Activated CD4-positive, CD25-positive, alpha-beta regulatory T cell treated with anti-CD3 and anti-CD28 coated beads, Interleukin-2, amount 50 U/mL, for 16 hours (primary cell): ENCODE data around the gene KCNH1.

Source experiments
- DNase-seq: peaks from one replicate; pipeline ENCODE4 v3.0.0-alpha.2; 2020; ENCODE audit warnings: low read depth, low spot score

The KCNH1 gene

GRCh38 chr1:210723646-210724045, 410.3 kb downstream of the KCNH1 start:
- DNase-seq: no peak

DNA sequence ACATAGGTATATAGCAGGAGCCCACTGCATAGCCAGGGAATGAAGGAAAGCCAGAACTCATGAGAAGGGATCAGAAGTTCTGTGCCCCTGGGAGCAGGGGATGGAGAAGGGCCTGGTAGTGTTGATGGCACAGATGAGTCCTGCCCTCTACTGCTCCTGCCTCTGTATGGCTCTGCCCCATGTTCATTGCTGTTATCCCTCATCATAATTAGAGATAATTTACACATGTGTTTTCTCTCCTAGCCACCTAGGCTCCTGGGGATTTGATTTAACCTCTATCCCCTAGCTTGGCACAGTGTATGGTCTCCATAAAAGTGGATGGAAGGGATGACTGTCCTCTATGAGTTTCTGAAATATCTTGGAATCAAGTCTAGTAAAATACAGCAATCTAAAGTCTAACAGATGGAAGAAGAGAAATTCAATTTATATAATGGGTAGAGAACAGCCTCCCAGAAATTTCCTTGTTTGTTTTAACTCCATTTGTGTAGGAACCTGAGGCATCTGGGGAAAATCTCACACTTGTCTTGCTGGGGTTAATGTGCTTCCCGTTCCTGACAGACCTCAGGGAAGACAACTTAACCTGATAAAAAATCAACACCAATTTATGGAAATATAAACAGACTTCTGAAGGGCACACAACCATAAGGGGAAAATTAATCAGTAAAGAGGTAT, 411.4 kb downstream of the KCNH1 start:
- no peak for DNase-seq

- DNase-seq: no peak
Measured at GRCh38 chr1:210715072-210715471, 418.9 kb downstream of the KCNH1 start.

DNA sequence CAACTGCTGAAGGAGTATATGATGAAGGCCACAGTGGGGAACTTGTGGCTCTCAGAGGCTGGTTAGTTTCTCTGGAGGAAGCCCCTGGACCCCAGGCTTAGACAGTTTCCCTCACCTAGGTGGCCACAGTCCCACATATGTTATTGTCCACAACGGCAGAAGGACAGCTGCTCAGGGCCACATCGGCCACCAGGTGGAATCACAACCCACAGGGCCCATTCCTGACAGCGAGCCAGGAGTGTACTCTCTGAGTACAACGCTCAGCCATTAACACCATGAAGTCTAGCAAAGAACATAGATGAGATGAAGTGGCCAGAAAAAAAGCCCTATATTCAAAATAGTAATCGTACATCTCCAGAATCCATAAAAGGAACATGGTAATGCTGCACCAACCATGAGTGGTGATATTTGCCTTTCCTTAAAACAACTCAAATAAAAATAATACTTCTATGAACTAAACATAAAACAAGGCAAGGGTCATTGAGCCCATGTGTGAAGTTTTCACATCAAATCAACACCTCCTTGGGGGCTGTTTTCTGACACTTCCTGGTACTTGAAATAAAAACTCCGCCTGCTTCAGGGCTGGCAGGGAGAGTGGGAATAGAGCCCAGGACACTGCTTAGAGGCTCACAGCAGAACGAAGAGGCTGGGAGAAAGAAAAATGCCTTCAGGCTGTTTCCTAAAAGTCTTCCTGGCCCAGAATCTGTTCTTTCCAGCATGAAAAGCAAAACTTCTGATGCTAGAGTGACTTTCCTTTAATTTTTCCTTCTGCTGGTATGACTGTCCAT, 421.9 kb downstream of the KCNH1 start:
- no peak for DNase-seq

DNA sequence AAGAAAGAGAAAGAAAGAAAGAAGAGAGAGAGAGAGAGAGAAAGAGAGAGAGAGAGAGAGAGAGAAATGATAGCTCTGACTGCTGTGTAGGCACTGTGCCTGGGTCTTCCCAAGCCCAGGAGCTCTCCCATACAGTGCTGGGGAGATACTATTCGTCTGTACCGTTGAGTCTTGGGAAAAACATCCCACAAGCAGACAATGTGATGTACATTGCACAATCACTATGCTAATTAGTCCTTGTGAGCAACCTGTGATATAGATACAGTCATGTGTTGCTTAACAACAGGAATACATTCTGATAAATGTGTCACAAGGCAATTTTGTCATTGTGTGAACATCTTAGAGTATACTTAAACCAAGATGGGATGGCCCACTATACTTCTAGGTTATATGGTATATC, 424.2 kb downstream of the KCNH1 start:
- no peak for DNase-seq

GRCh38 chr1:210707300-210708240, 426.4 kb downstream of the KCNH1 start:
- DNase-seq: no peak

- no peak for DNase-seq
Measured at GRCh38 chr1:210706246-210706645, 427.7 kb downstream of the KCNH1 start.

GRCh38 chr1:210705086-210705485, 428.9 kb downstream of the KCNH1 start:
- DNase-seq: no peak

GRCh38 chr1:210703593-210703992, 430.4 kb downstream of the KCNH1 start:
- no peak for DNase-seq

DNA sequence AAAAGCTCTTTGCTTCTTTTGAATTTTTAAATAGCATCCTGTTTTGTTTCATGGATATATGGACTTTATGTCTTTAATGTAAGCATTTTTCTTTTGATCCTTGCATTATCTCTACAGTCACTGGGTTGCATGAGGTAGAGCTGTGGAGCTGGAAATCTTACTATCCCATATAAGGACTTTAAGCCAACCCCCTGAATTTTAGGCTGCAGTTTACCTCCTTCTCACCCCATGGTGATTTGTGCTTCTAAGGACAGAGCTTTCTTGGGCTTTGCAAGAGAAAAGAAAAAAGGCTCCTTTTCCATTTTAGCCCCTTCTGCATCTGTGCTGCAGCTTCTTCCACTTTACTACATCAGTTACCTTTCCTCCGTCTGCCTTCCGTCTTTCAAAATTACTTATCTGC, 431.4 kb downstream of the KCNH1 start:
- DNase-seq: no peak

GRCh38 chr1:210700511-210700910, 433.4 kb downstream of the KCNH1 start:
- no peak for DNase-seq

- DNase-seq: no peak
Measured at GRCh38 chr1:210700083-210700482, 433.9 kb downstream of the KCNH1 start.

GRCh38 chr1:210698661-210699060, 435.3 kb downstream of the KCNH1 start:
- DNase-seq: no peak

GRCh38 chr1:210697185-210697584, 436.8 kb downstream of the KCNH1 start:
- DNase-seq: no peak

DNA sequence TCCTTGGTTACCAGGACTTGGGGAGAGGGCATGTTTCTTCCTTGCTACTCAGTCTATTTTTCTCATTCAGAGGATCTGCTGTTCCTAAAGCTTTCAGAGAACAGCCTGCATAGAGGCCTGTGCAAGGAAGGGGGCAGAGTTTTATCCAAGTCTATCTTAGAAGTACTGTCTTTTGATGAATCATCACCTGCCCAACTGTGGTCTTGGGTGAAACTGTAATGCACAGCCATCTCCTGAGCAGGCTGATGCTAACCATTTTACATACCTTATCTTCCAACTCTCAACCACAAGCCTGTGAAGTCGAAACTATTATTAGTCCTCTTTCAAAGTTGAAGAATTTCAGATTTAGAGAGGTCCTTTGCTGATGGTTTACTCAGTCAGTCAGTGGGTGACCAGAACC, 437.2 kb downstream of the KCNH1 start:
- no peak for DNase-seq

DNA sequence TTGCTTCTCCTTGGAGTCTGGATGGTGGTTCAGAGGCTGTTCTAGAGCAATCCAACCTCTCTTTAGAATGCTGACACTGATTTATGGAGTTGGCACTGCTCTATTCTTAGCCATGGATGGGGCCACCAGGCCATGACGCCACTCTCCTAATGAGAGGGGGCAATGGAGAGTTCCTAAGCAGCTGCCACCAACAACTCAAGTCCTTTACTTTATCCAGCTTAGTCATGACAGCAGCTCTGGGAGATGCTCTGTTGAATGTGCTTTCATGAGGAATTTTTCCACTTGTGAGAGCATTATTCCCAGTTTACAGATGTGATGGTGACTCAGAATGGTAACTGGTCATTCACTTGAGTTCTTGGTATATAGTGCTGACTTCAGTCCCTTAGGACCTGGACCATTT, 438.9 kb downstream of the KCNH1 start:
- no peak for DNase-seq

DNA sequence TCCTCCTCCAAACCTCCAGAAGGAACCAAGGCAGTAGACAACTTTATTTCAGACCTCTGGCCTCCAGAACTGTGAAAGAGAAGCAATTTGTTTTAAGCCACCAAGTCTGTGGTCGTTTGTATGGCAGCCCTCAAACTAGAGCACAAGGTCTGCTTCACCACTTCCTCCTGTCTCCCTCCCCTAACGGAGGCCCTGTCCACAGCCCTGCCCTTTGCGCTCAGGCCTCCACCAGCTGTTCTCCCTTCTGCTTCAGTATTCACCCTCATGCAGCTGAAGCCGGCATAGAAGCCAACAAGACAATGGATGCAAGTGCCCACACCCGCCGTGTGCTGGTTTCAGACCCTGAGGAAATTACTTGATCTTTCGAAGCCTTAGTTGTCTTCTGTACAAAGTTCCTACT, 441.2 kb downstream of the KCNH1 start:
- no peak for DNase-seq

DNA sequence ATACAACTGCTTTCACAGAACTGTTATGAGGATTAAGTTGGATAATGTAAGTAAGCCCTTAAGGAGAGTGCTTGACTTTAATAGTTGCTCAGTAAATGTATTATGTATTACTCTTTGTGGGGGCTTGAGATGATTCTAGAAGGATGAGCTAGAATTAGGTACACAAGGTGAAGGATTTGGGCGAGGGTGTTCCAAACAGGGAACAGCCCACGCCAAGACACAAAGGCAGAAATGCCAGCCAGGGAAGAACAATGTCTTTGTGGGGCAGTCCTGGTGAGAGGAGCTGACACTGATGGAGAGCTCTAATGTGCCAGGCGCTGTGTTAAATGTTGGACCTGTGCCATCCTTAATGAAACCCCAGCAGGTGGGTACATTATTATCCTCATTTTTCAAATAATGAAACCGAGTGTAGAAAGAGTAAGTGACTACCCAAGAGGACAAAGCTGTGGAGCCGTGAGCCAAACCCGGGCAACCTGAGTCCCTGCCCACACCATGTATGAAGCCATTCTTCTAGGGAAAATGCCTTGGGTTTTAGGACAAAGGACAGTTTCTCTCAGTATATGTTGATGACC, 442.8 kb downstream of the KCNH1 start:
- DNase-seq: no peak

DNA sequence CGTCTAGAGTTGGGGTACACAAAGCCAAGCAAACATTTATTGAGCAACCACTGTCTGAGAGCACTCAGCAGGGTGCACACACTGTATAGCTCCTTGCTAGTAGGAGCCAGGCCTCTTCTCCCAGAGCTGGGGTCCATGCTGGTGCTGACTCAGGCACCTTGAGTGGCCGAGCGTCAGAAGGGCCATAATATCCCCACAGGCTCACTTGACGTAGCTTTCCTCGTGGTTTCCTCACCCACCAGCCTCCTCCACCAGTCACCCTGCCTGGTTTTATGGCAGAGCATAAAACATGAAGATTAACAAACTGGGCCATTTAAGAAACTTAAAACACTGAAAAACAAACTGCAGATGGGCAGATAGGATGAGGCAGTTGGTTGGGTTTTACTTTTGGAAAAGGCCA, 443.7 kb downstream of the KCNH1 start:
- DNase-seq: no peak

DNA sequence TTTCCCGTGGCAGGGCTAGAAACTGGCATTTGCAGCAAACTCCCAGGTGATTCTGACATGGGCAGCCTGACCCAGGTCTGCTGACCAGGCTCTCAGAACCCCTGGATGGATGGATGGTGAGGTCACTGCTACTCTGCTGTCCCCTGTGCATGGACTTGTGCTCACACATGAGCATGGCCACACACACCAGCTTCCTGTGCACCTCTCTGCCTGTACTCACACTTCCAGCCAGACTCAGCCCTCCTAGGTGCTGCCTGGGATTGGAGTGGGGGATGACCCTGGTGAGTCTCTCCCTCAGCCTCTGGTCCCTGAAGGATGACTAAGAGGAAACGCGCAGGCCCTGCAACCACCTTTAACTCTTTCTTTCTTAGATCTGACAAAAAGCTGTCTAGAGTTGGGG, 444.1 kb downstream of the KCNH1 start:
- no peak for DNase-seq

DNA sequence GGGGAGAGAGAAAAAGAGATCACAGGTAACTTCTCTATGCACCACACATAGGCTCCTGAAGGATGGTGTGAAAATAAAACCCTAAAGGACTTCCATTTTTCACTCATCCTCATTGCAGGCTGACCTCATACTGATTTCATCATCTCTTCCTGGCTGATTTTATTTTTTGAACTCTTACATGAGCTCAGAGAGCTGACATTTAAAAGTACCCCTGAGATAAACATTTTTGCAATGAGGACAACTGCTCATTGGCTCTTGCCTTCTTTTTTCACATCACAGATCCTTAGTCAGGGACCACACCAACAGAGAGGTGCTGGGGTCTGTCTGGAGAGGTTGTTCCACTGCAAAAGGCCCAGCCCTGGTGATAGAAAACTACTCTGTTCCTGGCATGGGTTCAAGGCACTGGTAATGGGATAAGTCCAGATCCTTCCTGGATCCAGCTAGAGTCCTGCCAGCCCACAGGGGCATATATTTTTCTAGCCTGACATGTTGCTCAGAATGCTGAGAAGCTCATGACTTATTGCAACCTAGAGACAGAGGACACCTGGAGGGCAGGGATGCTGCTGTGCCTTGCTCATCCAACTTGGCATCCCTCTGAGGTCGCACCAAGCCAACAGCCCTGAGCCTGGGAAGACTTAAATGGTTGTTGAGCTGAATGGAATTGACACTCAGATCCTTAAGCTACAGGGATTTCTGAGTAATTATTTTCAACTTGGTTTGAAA, 445.3 kb downstream of the KCNH1 start:
- DNase-seq: no peak
